HFFc6 (cell line): ENCODE measurements around the gene CDC25B. TPM values are rescaled to one million over a fixed set of nuclear protein-coding genes. Genes with fewer than 3 reads are reported as not detected.

ENCODE experiments used
- DNase-seq: peaks from one replicate; pipeline ENCODE4 v3.0.0-alpha.2; 2018
- H3K27ac Mint-ChIP-seq: 2 replicates; pipeline ENCODE4 v1.8.0; 2020; ENCODE audit warnings: mild to moderate bottlenecking, mixed read lengths
- H3K27me3 Mint-ChIP-seq: 2 replicates; pipeline ENCODE4 v1.8.0; 2021; ENCODE audit warnings: mild to moderate bottlenecking, moderate library complexity, mixed read lengths; ENCODE audit not compliant: insufficient read depth
- H3K36me3 Mint-ChIP-seq: 2 replicates; pipeline ENCODE4 v1.8.0; 2021; ENCODE audit warnings: low read depth, mixed read lengths
- H3K4me1 Mint-ChIP-seq: 2 replicates; pipeline ENCODE4 v1.8.0; 2020; ENCODE audit warnings: low read depth, mixed read lengths
- H3K4me3 Mint-ChIP-seq: 2 replicates; pipeline ENCODE4 v1.8.0; 2020; ENCODE audit warnings: mild to moderate bottlenecking, moderate library complexity, mixed read lengths
- H3K9me3 Mint-ChIP-seq: 2 replicates; pipeline ENCODE4 v1.8.0; 2020; ENCODE audit warnings: mild to moderate bottlenecking, mixed read lengths
- total RNA-seq, 6 experiments: library from RNA; stranded (reverse); fragmentation: NEBNext Ultra II Directional; extraction: Animal tissue kit (Norgen Biotek cat#: 25700); gene quantifications; 2 replicates in 1 of 6; 3 replicates in 5 of 6; pipeline ENCODE4 v1.2.3, GENCODE V29; 2021
- TF ChIP-seq, protein P1 (sequence below): fragments of 200-600 bp; sonication (generic); IDR thresholded peaks from 2 replicates; pipeline ENCODE4 v1.5.0; 2021; ENCODE audit warnings: antibody characterized with exemption, mild to moderate bottlenecking

The CDC25B gene
- total RNA-seq, 6 experiments from 2014 or later = 44.9 to 92.6 (median 84.5) TPM

DNA sequence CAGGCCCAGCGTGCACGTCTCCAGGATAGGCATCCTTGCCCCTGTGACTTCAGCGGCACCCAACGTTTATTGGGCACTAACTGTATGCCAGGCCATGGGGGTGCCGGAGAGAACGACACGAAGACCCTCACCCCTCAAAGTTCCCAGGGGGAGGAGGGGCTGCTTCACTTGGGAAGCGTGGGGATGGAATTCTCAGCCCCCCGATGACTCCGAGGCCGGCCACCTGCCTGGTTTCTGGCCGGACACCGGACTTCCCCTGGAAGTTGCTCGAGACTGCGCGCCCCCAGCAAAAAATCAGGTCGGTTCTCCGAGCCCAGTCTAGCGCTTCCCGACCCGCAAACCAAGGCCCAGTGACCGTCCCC lies 50.2 kb downstream of the CDC25B start:
- Mint-ChIP-seq H3K4me1 (peaks cover 40% of the 10 kb centered on the region), H3K27ac (peak overlapping the region; percentile 85), H3K9me3 (no peaks in the 10 kb centered on the region), H3K27me3 (no peaks in the 10 kb centered on the region), H3K4me3 (peak overlapping the region; percentile 98), H3K36me3 (peaks cover 6% of the 10 kb centered on the region; the same call in 1 of the 2 replicates)
- TF ChIP-seq, protein P1, sequence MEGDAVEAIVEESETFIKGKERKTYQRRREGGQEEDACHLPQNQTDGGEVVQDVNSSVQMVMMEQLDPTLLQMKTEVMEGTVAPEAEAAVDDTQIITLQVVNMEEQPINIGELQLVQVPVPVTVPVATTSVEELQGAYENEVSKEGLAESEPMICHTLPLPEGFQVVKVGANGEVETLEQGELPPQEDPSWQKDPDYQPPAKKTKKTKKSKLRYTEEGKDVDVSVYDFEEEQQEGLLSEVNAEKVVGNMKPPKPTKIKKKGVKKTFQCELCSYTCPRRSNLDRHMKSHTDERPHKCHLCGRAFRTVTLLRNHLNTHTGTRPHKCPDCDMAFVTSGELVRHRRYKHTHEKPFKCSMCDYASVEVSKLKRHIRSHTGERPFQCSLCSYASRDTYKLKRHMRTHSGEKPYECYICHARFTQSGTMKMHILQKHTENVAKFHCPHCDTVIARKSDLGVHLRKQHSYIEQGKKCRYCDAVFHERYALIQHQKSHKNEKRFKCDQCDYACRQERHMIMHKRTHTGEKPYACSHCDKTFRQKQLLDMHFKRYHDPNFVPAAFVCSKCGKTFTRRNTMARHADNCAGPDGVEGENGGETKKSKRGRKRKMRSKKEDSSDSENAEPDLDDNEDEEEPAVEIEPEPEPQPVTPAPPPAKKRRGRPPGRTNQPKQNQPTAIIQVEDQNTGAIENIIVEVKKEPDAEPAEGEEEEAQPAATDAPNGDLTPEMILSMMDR = no peak
- DNase-seq = no peak

DNA sequence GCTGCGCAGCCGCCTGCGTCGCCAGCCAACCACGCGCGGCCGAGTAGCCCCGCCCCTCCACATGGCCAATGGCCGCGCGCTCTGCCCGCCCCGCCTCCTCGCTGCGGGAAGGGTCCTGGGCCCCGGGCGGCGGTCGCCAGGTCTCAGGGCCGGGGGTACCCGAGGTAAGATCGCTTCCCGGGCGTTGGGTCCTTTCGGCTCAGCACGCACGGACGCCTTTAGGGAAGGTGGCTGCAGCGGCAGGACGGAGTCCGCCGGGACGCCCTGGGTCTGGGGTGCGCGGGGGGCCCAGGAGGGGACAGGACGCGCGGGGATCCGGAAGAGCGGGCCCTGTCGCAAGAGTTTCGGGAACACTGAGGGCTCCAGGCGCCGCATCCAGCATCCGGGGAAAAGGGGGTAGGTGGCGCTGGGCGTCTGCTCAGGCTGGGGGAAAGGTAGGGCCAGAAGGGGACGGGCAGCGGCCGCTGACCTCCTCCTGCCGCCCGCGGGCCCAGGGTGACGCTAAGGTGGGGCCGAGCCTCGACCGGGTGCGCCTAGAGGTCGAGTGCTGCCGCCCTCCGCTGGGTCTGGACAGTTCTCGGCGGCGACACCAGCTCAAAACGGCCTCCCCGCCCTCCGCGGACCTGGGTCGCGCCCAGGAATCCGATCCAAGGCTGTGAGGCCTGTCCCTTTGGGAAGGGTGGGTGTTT lies 50.8 kb downstream of the CDC25B start, which contains the start of gene MAVS:
MAVS (plus strand) TSS at position 95 of the 689 bp plus-strand sequence. CDS start 7,791 bp downstream, outside the sequence.
- peak; percentile 60 for DNase-seq
- TF ChIP-seq, protein P1 = peak; percentile 30; the same call in 1 of the 2 replicates
- Mint-ChIP-seq H3K4me1 (peaks cover 40% of the 10 kb centered on the region), H3K36me3 (peaks cover 6% of the 10 kb centered on the region; the same call in 1 of the 2 replicates), H3K9me3 (no peaks in the 10 kb centered on the region), H3K27ac (peak within 1 kb of the TSS; percentile 85), H3K4me3 (peak within 1 kb of the TSS; percentile 98), H3K27me3 (no peaks in the 10 kb centered on the region)

DNA sequence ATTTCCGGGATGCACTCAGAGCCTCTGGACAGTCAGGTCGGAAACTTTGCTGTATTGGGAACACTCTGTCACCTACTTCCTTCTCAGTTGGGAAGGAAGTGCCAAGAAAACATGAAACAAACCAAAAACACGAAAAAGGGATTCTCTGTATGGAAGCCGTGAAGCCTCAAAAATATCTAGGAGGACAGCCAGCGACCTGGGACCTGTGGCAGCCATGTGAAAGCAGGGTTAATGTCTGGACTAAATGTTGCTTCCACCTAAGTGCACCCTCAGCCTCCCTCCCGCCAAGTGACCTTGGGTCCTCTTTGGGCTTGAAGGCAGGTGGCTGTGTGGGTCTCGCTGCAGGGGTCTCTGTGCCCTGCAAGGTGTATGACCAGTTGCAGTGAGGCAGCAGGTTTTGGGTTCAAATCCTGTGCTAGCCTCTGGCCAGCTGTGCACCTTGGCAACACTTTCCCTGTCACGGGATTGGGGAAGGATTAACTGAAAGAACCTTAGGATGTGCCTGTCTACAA lies 51.4 kb downstream of the CDC25B start:
- TF ChIP-seq, protein P1 = no peak
- H3K9me3 Mint-ChIP-seq = no peaks in the 10 kb centered on the region

DNA sequence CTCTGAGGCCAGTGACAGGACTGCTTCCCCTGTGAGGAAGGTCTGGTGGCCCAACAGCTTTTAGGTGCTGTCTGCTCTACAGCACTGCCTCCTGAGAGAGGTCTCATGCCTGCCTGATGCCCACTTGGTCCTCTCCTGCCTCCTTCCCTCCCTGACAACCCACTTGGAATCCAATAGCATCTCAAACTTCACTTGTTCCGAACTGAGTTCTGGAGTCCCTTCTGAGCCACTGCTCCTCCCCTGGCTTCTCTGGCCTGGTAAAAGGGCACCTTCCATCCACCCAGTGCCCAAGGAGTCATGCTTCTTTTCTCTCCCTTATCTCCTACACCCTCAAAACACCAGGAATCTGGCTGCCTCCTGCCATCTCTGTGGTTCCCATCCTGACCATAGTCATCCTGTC lies 52.5 kb downstream of the CDC25B start:
- Mint-ChIP-seq H3K27me3 (no peaks in the 10 kb centered on the region), H3K9me3 (no peaks in the 10 kb centered on the region), H3K4me1 (peaks cover 31% of the 10 kb centered on the region), H3K4me3 (peak overlapping the region; percentile 71), H3K36me3 (peaks cover 6% of the 10 kb centered on the region; the same call in 1 of the 2 replicates), H3K27ac (peak overlapping the region; percentile 85)
- TF ChIP-seq, protein P1 = no peak
- DNase-seq = no peak

More for the DNA sequence above, 51.4 kb downstream of the CDC25B start:
- Mint-ChIP-seq H3K27me3 (no peaks in the 10 kb centered on the region), H3K27ac (peak overlapping the region; percentile 85), H3K4me1 (peaks cover 38% of the 10 kb centered on the region), H3K36me3 (peaks cover 6% of the 10 kb centered on the region; the same call in 1 of the 2 replicates), H3K4me3 (peak overlapping the region; percentile 98)
- DNase-seq = peak; percentile 9

DNA sequence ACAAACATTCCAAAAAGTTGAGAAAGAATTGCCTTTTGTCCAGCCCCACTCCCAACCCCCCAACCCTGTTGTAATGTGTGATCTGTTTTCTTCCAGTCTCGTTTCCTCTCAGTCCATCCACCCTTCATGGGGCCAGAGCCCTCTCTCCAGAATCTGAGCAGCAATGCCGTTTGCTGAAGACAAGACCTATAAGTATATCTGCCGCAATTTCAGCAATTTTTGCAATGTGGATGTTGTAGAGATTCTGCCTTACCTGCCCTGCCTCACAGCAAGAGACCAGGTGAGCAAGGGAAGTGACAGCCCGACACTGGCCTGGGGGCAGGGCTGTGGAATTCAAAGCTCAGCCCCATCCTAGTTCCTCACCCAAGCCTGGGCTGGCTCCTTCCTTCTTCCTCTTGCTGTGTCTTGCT lies 58.4 kb downstream of the CDC25B start:
- Mint-ChIP-seq H3K4me1 (peaks cover 2% of the 10 kb centered on the region; the same call in 1 of the 2 replicates), H3K27me3 (peaks cover 2% of the 10 kb centered on the region; the same call in 1 of the 2 replicates), H3K9me3 (no peaks in the 10 kb centered on the region), H3K36me3 (peaks cover 18% of the 10 kb centered on the region), H3K4me3 (no peak overlapping the region), H3K27ac (no peak overlapping the region)
- TF ChIP-seq, protein P1 = no peak
- no peak for DNase-seq

Other genes with a start within 250 kb of the CDC25B start
- not detected for gene GFRA4, start 132.9 kb upstream of the CDC25B start, total RNA-seq
- 10 to 100 TPM; 81.5 to 96.1 (median 87.6) TPM for gene ADAM33, start 114.3 kb upstream of the CDC25B start, total RNA-seq
- gene SIGLEC1, start 83.7 kb upstream of the CDC25B start, total RNA-seq = not detected
- not detected for gene HSPA12B, start 63.6 kb upstream of the CDC25B start, total RNA-seq
- 100 to 1,000 TPM in 1 of 6 experiments, 10 to 100 TPM in 5; 86.0 to 105 (median 89.9) TPM for gene ADISSP, start 28.6 kb upstream of the CDC25B start, total RNA-seq
- gene SPEF1, start 14.9 kb upstream of the CDC25B start, total RNA-seq = under 1 TPM in 5 of 6 experiments, not detected in 1; 0.19 to 0.48 (median 0.36) TPM
- gene CENPB, start 9.6 kb upstream of the CDC25B start, total RNA-seq = 100 to 1,000 TPM; 109 to 128 (median 117) TPM
- gene AP5S1, start 24.2 kb downstream of the CDC25B start, total RNA-seq = 10 to 100 TPM; 17.7 to 21.7 (median 19.4) TPM
- gene MAVS, start 50.5 kb downstream of the CDC25B start, total RNA-seq = 10 to 100 TPM; 38.8 to 44.8 (median 40.6) TPM
- 10 to 100 TPM; 34.5 to 40.7 (median 38.3) TPM for gene PANK2, start 93.1 kb downstream of the CDC25B start, total RNA-seq
- 10 to 100 TPM; 21.3 to 26.6 (median 24.7) TPM for gene RNF24, start 219.2 kb downstream of the CDC25B start, total RNA-seq